ACC112 (cell line): Measurements from ENCODE around the gene AQP5.
A peak's percentile ranks its signal among the peaks of the same experiment; 100 is the strongest.

Experiments
- H2AFZ ChIP-seq: fragments of 200-600 bp; sonication (generic); one replicate; pipeline ENCODE4 v1.6.0; 2017; ENCODE audit warnings: antibody characterized with exemption, low read length; ENCODE audit not compliant: unreplicated experiment
- H3K27ac ChIP-seq: fragments of 200-600 bp; sonication (generic); 2 replicates; pipeline ENCODE4 v1.5.1; 2014; ENCODE audit warnings: low read depth, mild to moderate bottlenecking, antibody characterized with exemption, low read length, moderate library complexity
- H3K27me3 ChIP-seq: fragments of 200-600 bp; sonication (generic); 2 replicates; pipeline ENCODE4 v1.6.1; 2014; ENCODE audit warnings: mild to moderate bottlenecking, antibody characterized with exemption, low read length, moderate library complexity, mixed read lengths; ENCODE audit not compliant: insufficient read depth
- H3K36me3 ChIP-seq: fragments of 200-600 bp; sonication (generic); 2 replicates; pipeline ENCODE4 v1.6.1; 2016; ENCODE audit warnings: mild to moderate bottlenecking, antibody characterized with exemption, low read length, moderate library complexity, mixed read lengths; ENCODE audit not compliant: insufficient read depth
- H3K4me1 ChIP-seq: fragments of 200-600 bp; sonication (generic); one replicate; pipeline ENCODE4 v1.6.1; 2016; ENCODE audit warnings: low read length, mixed read lengths; ENCODE audit not compliant: insufficient read depth, unreplicated experiment, control insufficient read depth
- H3K4me3 ChIP-seq: fragments of 200-600 bp; sonication (generic); 2 replicates; pipeline ENCODE4 v1.5.1; 2014; ENCODE audit warnings: mild to moderate bottlenecking, low read depth, low read length
- H3K79me2 ChIP-seq: fragments of 200-600 bp; sonication (generic); one replicate; pipeline ENCODE4 v1.6.0; 2016; ENCODE audit warnings: low read length; ENCODE audit not compliant: control insufficient read depth, unreplicated experiment, insufficient read depth

AQP5 gene

GRCh38 chr12:49943625-49943960 is 18.1 kb upstream of the AQP5 start:
- no peaks in the 10 kb centered on the region for H3K79me2 ChIP-seq
- H3K4me3 ChIP-seq, result no peak overlapping the region
- H3K27ac ChIP-seq, result no peak overlapping the region
- no peaks in the 10 kb centered on the region for H3K36me3 ChIP-seq
- no peaks in the 10 kb centered on the region for H3K27me3 ChIP-seq
- peaks cover 10% of the 10 kb centered on the region for H3K4me1 ChIP-seq
- H2AFZ ChIP-seq, result no peak overlapping the region

GRCh38 chr12:49944046-49944445 is 17.6 kb upstream of the AQP5 start:
- no peak overlapping the region for H3K27ac ChIP-seq
- no peaks in the 10 kb centered on the region for H3K27me3 ChIP-seq
- H2AFZ ChIP-seq, result no peak overlapping the region
- H3K36me3 ChIP-seq, result no peaks in the 10 kb centered on the region
- peaks cover 10% of the 10 kb centered on the region for H3K4me1 ChIP-seq
- H3K79me2 ChIP-seq, result no peaks in the 10 kb centered on the region
- H3K4me3 ChIP-seq, result no peak overlapping the region

DNA sequence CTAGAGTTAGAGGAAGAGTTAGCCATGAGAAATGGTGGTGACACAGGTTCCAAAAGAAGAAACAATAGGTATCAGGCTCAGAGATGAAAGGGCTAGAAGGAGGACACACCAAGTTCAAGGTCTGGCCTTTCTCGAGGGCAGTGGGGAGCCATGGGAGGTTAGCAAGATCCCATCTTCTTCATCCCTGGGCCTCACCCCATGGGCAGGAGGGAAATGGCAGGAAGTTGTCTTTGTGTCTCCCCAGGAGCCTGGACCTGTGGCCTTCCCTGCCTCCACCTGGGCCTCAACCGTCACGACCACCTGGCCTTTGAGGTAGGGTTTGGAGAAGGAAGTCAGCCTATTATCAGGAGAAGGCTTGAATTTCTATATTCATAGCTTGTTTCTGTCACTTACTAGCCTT is 17.0 kb upstream of the AQP5 start:
- no peaks in the 10 kb centered on the region for H3K27me3 ChIP-seq
- no peak overlapping the region for H3K27ac ChIP-seq
- H2AFZ ChIP-seq, result no peak overlapping the region
- no peaks in the 10 kb centered on the region for H3K79me2 ChIP-seq
- H3K36me3 ChIP-seq, result no peaks in the 10 kb centered on the region
- no peak overlapping the region for H3K4me3 ChIP-seq
- H3K4me1 ChIP-seq, result peaks cover 10% of the 10 kb centered on the region

DNA sequence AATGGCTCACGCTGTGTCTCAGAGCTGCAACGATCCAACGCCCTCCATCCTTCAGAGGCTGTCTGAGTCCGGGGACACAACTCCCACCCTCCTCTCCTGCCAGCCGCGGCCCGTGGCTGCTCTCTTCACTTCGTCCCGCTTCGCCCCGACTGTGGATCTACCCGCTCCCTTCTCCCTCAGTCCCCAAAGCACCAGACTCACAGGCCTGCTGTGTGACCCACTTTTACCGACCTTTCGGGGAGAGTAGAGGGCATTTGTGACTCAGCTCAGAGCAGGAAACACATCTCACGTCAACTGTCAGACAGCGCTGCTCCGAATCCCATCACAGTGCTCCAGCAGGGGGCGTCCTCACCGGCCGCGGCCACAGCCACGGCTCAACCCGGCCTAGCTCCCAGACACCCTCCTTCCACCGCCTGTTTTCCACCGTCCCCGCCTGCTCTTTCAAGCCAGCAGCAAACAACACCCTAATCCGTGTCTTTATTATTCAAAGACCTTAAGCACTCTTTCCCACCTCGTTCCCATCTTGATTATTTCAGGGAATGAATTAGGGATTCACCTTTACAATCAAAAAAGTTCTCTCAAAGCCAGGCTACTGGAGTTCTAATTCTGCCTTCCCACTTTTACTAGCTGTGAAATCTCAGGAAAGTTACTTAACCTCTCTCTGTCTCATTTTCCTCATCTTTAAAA is 16.1 kb upstream of the AQP5 start:
- no peaks in the 10 kb centered on the region for H3K27me3 ChIP-seq
- peaks cover 10% of the 10 kb centered on the region for H3K4me1 ChIP-seq
- H3K36me3 ChIP-seq, result no peaks in the 10 kb centered on the region
- 0 out of 2 replicates have a peak overlapping the region, but pooled peaks have one; percentile 14 for H3K4me3 ChIP-seq
- no peaks in the 10 kb centered on the region for H3K79me2 ChIP-seq
- no peak overlapping the region for H3K27ac ChIP-seq
- peak overlapping the region; percentile 80 for H2AFZ ChIP-seq

- no peak overlapping the region for H3K27ac ChIP-seq
- peaks cover 10% of the 10 kb centered on the region for H3K4me1 ChIP-seq
- no peaks in the 10 kb centered on the region for H3K36me3 ChIP-seq
- H3K79me2 ChIP-seq, result no peaks in the 10 kb centered on the region
- no peaks in the 10 kb centered on the region for H3K27me3 ChIP-seq
- H2AFZ ChIP-seq, result peak overlapping the region; percentile 61
- H3K4me3 ChIP-seq, result no peak overlapping the region
Measured at GRCh38 chr12:49946086-49946485, 15.6 kb upstream of the AQP5 start.

DNA sequence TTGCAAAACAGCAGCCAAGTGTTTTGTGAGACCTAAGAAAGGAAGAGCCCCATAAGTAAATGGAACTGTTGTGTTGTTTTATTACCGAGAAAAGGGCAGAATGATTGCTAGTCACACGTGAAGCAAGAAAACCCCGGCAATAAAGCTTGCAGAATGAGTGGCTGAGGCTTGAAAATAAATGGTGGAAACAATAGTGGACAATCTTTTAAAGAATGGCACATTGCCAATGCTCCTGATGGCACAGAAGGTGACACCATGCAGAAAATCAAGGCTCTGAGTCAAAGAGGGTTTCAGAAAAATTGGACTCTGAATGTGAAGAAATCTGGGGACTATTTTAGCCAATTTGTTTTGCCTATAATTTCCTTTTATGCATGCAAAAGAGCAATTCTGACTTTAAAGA is 15.2 kb upstream of the AQP5 start:
- Histone ChIP-seq H2AFZ (peak overlapping the region; percentile 61), H3K79me2 (no peaks in the 10 kb centered on the region), H3K4me3 (no peak overlapping the region), H3K4me1 (peaks cover 10% of the 10 kb centered on the region), H3K27ac (no peak overlapping the region), H3K36me3 (no peaks in the 10 kb centered on the region), H3K27me3 (no peaks in the 10 kb centered on the region)

DNA sequence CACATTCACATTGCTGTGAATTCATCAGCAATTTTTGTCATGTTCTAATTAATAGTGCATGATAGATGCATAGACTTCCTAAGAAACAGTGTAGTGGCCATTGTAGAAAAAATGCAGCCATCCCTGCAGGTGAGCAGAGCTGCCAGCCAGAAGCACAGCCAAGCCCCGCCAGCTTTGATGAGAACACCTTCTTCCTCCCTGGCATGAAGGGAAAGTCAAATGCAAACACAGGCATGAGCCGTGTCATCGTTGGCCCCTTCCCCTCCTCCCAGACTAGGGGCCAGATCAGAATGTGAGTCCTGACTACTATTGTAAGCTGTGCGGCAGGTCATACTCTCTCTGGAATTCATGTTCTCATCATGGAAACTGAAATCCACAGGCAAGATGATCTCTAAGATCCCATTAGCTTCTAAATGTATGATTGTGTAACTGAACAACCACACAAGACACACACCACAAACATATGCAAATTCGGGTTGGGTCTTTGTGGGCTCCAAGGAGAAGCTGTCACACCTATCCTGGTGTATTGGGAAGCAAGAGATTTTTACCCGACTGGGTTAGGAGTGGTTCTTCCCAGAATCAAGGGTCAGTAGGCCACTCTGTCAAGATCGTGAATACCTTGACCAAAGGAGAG is 14.0 kb upstream of the AQP5 start:
- Histone ChIP-seq H3K27me3 (no peaks in the 10 kb centered on the region), H3K79me2 (no peaks in the 10 kb centered on the region), H3K27ac (no peak overlapping the region), H3K36me3 (no peaks in the 10 kb centered on the region), H3K4me1 (peaks cover 10% of the 10 kb centered on the region), H3K4me3 (no peak overlapping the region), H2AFZ (no peak overlapping the region)

- H3K27ac ChIP-seq, result no peak overlapping the region
- no peak overlapping the region for H2AFZ ChIP-seq
- no peaks in the 10 kb centered on the region for H3K79me2 ChIP-seq
- no peak overlapping the region for H3K4me3 ChIP-seq
- H3K27me3 ChIP-seq, result no peaks in the 10 kb centered on the region
- H3K36me3 ChIP-seq, result no peaks in the 10 kb centered on the region
- H3K4me1 ChIP-seq, result peaks cover 10% of the 10 kb centered on the region
Measured at GRCh38 chr12:49948866-49949845, 12.5 kb upstream of the AQP5 start.

- Histone ChIP-seq H3K4me1 (peaks cover 9% of the 10 kb centered on the region), H3K27me3 (no peaks in the 10 kb centered on the region)
Measured at GRCh38 chr12:49949866-49950265, 11.8 kb upstream of the AQP5 start.

GRCh38 chr12:49950273-49951251 is 11.1 kb upstream of the AQP5 start, which contains the start of gene AQP2:
Gene AQP2 (plus strand): TSS chr12:49950737. CDS start chr12:49950831, 94 bp downstream.
- Histone ChIP-seq H3K4me3 (no peak within 1 kb of the TSS), H3K27ac (no peak within 1 kb of the TSS), H2AFZ (no peak within 1 kb of the TSS), H3K4me1 (peaks cover 4% of the 10 kb centered on the region), H3K36me3 (no peaks in the 10 kb centered on the region), H3K79me2 (no peaks in the 10 kb centered on the region), H3K27me3 (no peaks in the 10 kb centered on the region)

More at GRCh38 chr12:49949866-49950265, 11.8 kb upstream of the AQP5 start:
- Histone ChIP-seq H3K27ac (no peak overlapping the region), H3K36me3 (no peaks in the 10 kb centered on the region), H3K4me3 (no peak overlapping the region), H3K79me2 (no peaks in the 10 kb centered on the region), H2AFZ (no peak overlapping the region)
